ENCODE data around the gene CTNNA1. TPM values are rescaled to one million over a fixed set of nuclear protein-coding genes. Genes with fewer than 3 reads are reported as not detected.

CTNNA1 gene
- total and polyA plus RNA-seq, 2 donors (not counting 3 experiments of a cell fraction or from before 2014, with no cell fraction given), result 156 to 394 TPM

DNA sequence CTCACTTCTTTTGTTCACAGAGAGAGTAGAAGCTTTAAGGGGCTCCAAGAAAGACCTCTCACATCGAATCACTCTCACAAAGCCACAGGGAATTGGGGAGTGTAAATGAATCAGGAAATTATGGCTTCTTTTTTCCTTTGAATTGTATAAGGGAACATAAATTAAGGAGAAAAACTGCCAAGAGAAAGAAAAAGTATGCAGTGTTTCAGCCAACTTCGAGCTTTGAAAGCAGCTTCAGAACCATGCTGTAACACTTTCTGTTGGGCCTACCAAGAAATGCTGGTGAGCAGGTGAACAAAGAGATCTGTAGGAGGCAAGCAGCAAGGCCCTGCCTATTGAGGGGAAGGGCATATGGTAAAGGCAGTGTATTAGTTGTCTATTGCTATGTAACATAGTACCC is 33.4 kb upstream of the CTNNA1 start:
- Histone ChIP-seq H3K27me3 (ENCODE audit: control insufficient read depth in 2 of 2, insufficient read depth in 2 of 2, low read length in 2 of 2) (peaks cover 5 to 7% of the 10 kb centered on the region in 2 experiments), H3K27ac (ENCODE audit: insufficient read depth, low read depth, low read length) (no peak overlapping the region), H3K4me2 (ENCODE audit: insufficient read depth, low read length) (no peak overlapping the region), H3K79me2 (ENCODE audit: control insufficient read depth, insufficient read depth, low read length) (no peaks in the 10 kb centered on the region), H3K36me3 (ENCODE audit: control insufficient read depth in 2 of 2, extremely low read depth in 1 of 2, insufficient read depth in 2 of 2, low read length in 2 of 2) (no peaks in the 10 kb centered on the region), H3K9me1 (replicated peaks; ENCODE audit: control insufficient read depth, extremely low read depth, insufficient read depth, low read length) (no peaks in the 10 kb centered on the region), H2AFZ (ENCODE audit: low read depth, low read length) (no peak overlapping the region), H3K9me3 (replicated peaks; ENCODE audit: control insufficient read depth, insufficient read depth, low read length) (no peaks in the 10 kb centered on the region), H3K4me1 (ENCODE audit: control insufficient read depth, extremely low read depth, insufficient read depth, low read length) (no peaks in the 10 kb centered on the region), H3K4me3 (replicated peaks in 1 of 3; ENCODE audit: insufficient read depth in 1 of 3, low read depth in 1 of 3, low read length in 3 of 3) (no peak overlapping the region), H4K20me1 (replicated peaks; ENCODE audit: control insufficient read depth, extremely low read depth, insufficient read depth, low read length) (no peaks in the 10 kb centered on the region), H3K9ac (replicated peaks; ENCODE audit: extremely low read depth, insufficient read depth, low read length) (no peak overlapping the region)
- BruUV-seq (replicated peaks), result no TSS peak
- TF ChIP-seq POLR2A (IDR thresholded peaks at IDR 0.05; ENCODE audit: low read depth, low read length), result no peak
- no peak for TF ChIP-seq POLR2AphosphoS5 (IDR thresholded peaks at IDR 0.05; ENCODE audit: insufficient read depth, low read depth, low read length)
- TF ChIP-seq GATA2 (IDR thresholded peaks at IDR 0.05; ENCODE audit: insufficient read depth, insufficient read length, low read depth, low read length), result no peak
- no peak for TF ChIP-seq MYC (IDR thresholded peaks at IDR 0.05; ENCODE audit: low read depth, low read length)
- TF ChIP-seq JUN (IDR thresholded peaks at IDR 0.05; ENCODE audit: borderline replicate concordance, insufficient read depth, insufficient read length, low read depth), result no peak
- no peak for TF ChIP-seq FOS (IDR thresholded peaks at IDR 0.05; ENCODE audit: borderline replicate concordance, insufficient read depth, low read length)
- TF ChIP-seq EZH2 (IDR thresholded peaks at IDR 0.05; ENCODE audit: borderline replicate concordance, low read depth, low read length, severe bottlenecking), result no peak
- TF ChIP-seq, protein P1, sequence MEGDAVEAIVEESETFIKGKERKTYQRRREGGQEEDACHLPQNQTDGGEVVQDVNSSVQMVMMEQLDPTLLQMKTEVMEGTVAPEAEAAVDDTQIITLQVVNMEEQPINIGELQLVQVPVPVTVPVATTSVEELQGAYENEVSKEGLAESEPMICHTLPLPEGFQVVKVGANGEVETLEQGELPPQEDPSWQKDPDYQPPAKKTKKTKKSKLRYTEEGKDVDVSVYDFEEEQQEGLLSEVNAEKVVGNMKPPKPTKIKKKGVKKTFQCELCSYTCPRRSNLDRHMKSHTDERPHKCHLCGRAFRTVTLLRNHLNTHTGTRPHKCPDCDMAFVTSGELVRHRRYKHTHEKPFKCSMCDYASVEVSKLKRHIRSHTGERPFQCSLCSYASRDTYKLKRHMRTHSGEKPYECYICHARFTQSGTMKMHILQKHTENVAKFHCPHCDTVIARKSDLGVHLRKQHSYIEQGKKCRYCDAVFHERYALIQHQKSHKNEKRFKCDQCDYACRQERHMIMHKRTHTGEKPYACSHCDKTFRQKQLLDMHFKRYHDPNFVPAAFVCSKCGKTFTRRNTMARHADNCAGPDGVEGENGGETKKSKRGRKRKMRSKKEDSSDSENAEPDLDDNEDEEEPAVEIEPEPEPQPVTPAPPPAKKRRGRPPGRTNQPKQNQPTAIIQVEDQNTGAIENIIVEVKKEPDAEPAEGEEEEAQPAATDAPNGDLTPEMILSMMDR (IDR thresholded peaks at IDR 0.05; ENCODE audit: extremely low read depth in 1 of 2, insufficient read depth in 1 of 2, low read depth in 1 of 2, low read length in 2 of 2), result no peak
- TF ChIP-seq, protein P2, sequence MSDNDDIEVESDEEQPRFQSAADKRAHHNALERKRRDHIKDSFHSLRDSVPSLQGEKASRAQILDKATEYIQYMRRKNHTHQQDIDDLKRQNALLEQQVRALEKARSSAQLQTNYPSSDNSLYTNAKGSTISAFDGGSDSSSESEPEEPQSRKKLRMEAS (IDR thresholded peaks at IDR 0.05; ENCODE audit: insufficient read depth, insufficient read length), result no peak
- intact Hi-C loops (cut with micrococcal nuclease), result no loop called here
- dilution Hi-C loops (cut with MboI; ENCODE audit: extremely low pct_ligation_motif_present, low sequenced_read_pairs), result no loop called here
- DNase-seq (ENCODE audit: low read depth, low spot score), result no peak
- FAIRE-seq, result no peak
- CTCF ChIA-PET, result interaction anchor here (0.7 to 1.5 kb wide), 2 partner anchors 14 to 124 kb away, joined by 4 to 5 read pairs; no protein-coding TSS in a partner anchor
- POLR2A ChIA-PET, result no interaction called here

Measured in endothelial cell of umbilical vein (primary cell).